Ishikawa (cell line): Measurements from ENCODE around the gene UBXN4.

ENCODE experiments used
- CEBPB ChIP-seq: IDR thresholded peaks from 2 replicates; pipeline ENCODE4 v1.6.1; 2012
- MAX ChIP-seq: IDR thresholded peaks from 2 replicates; pipeline ENCODE4 v1.6.1; 2012
- RAD21 ChIP-seq: IDR thresholded peaks from 2 replicates; pipeline ENCODE4 v1.6.1; 2012; ENCODE audit warnings: low read depth
- TCF12 ChIP-seq: IDR thresholded peaks from 2 replicates; pipeline ENCODE4 v1.6.1; 2012; ENCODE audit warnings: low read depth
- YY1 ChIP-seq: IDR thresholded peaks from 2 replicates; pipeline ENCODE4 v1.6.1; 2012; ENCODE audit warnings: low read depth
- ZBTB7A ChIP-seq: IDR thresholded peaks from 2 replicates; pipeline ENCODE4 v1.6.1; 2012; ENCODE audit warnings: low read depth

- no peak for TF ChIP-seq YY1
- TF ChIP-seq CEBPB, result no peak
- TF ChIP-seq MAX, result no peak
- TF ChIP-seq RAD21, result no peak
- no peak for TF ChIP-seq ZBTB7A
- TF ChIP-seq TCF12, result no peak
These were observed 89.6 kb downstream of the UBXN4 start for GRCh38 chr2:135831180-135831812.
